HG03175 (cell line): ENCODE measurements around the gene MYPN.
"Not testable (repeated sequence)": the region's sequence is repeated elsewhere in the genome, so short reads cannot be mapped to it uniquely, and the experiment has no call there.

ENCODE experiments used
- ATAC-seq: cut with Tn5 transposase; IDR thresholded peaks from one replicate; pipeline ENCODE4 v1.9.1; 2021; ENCODE audit warnings: mild to moderate bottlenecking, moderate library complexity; ENCODE audit not compliant: unreplicated experiment

MYPN gene

GRCh38 chr10:68222391-68222790 lies 113.1 kb downstream of the MYPN start:
- ATAC-seq, result no peak

- no peak for ATAC-seq
These were observed 114.4 kb downstream of the MYPN start for GRCh38 chr10:68223535-68224165.

GRCh38 chr10:68224810-68225209 lies 115.5 kb downstream of the MYPN start:
- no peak for ATAC-seq

GRCh38 chr10:68230268-68230667 lies 121.0 kb downstream of the MYPN start:
- ATAC-seq, result no peak

- peak; percentile 84 for ATAC-seq
These were observed 122.0 kb downstream of the MYPN start for GRCh38 chr10:68231106-68231816.

- no peak for ATAC-seq
These were observed 122.5 kb downstream of the MYPN start, which contains the start of gene ATOH7 for GRCh38 chr10:68231817-68232251. TSS of gene ATOH7 (minus strand) at chr10:68232113. CDS start at chr10:68231677, 436 bp downstream.

- ATAC-seq, result no peak
These were observed 123.8 kb downstream of the MYPN start for GRCh38 chr10:68233046-68233445.

- no peak for ATAC-seq
These were observed 125.8 kb downstream of the MYPN start for GRCh38 chr10:68235111-68235510.

- ATAC-seq, result no peak
These were observed 126.3 kb downstream of the MYPN start for GRCh38 chr10:68235581-68235980.

GRCh38 chr10:68237173-68237572 lies 127.9 kb downstream of the MYPN start:
- no peak for ATAC-seq

GRCh38 chr10:68238371-68238770 lies 129.1 kb downstream of the MYPN start:
- no peak for ATAC-seq

GRCh38 chr10:68239069-68239468 lies 129.8 kb downstream of the MYPN start:
- ATAC-seq, result no peak

GRCh38 chr10:68239596-68240150 lies 130.4 kb downstream of the MYPN start:
- no peak for ATAC-seq

GRCh38 chr10:68242051-68242450 lies 132.8 kb downstream of the MYPN start:
- ATAC-seq, result no peak

- ATAC-seq, result not testable (repeated sequence)
These were observed 137.1 kb downstream of the MYPN start for GRCh38 chr10:68246397-68246796.

- ATAC-seq, result no peak
These were observed 138.6 kb downstream of the MYPN start for GRCh38 chr10:68247931-68248330.

- ATAC-seq, result no peak
These were observed 140.0 kb downstream of the MYPN start for GRCh38 chr10:68249297-68249696.

GRCh38 chr10:68251151-68251550 lies 141.9 kb downstream of the MYPN start:
- no peak for ATAC-seq

- no peak for ATAC-seq
These were observed 142.6 kb downstream of the MYPN start for GRCh38 chr10:68251625-68252495.

GRCh38 chr10:68253346-68253745 lies 144.1 kb downstream of the MYPN start:
- ATAC-seq, result no peak
